NB4 (cell line): ENCODE data around the gene CBLB.

Source experiments
- POLR2A ChIP-seq: IDR thresholded peaks from 2 replicates; pipeline ENCODE4 v1.6.1; 2011; ENCODE audit warnings: mild to moderate bottlenecking; ENCODE audit not compliant: insufficient read length; ENCODE audit errors: extremely low read depth
- TF ChIP-seq, protein P1 (sequence below): IDR thresholded peaks from one replicate; pipeline ENCODE4 v1.5.1; 2012; ENCODE audit warnings: low read depth, low read length

DNA sequence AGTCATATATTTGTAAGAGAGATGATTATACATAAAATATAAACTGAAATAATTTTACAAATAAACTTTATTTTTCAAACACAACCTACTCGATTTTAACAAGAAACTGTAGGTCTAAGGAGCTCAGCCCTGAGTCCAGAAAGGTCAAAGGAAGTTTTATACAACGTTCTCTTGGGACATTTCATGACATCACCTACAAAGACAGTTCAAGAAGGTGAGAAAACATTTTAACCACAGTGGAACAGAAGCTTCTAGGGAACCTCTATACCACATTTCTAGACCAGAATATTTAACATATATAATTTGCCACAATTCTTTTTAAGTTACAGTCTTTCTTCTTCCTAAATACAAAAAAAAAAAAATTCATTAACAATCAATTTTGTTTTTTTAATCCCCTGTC, 40.1 kb downstream of the CBLB start:
- no peak for TF ChIP-seq POLR2A
- TF ChIP-seq, protein P1, sequence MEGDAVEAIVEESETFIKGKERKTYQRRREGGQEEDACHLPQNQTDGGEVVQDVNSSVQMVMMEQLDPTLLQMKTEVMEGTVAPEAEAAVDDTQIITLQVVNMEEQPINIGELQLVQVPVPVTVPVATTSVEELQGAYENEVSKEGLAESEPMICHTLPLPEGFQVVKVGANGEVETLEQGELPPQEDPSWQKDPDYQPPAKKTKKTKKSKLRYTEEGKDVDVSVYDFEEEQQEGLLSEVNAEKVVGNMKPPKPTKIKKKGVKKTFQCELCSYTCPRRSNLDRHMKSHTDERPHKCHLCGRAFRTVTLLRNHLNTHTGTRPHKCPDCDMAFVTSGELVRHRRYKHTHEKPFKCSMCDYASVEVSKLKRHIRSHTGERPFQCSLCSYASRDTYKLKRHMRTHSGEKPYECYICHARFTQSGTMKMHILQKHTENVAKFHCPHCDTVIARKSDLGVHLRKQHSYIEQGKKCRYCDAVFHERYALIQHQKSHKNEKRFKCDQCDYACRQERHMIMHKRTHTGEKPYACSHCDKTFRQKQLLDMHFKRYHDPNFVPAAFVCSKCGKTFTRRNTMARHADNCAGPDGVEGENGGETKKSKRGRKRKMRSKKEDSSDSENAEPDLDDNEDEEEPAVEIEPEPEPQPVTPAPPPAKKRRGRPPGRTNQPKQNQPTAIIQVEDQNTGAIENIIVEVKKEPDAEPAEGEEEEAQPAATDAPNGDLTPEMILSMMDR: no peak
